DMS114 treated with DMSO at 0.1 percent for 48 hours (cell line): ENCODE measurements around the gene CERS1.
A peak's percentile ranks its signal among the peaks of the same experiment; 100 is the strongest.
"Not testable (repeated sequence)": the region's sequence is repeated elsewhere in the genome, so short reads cannot be mapped to it uniquely, and the experiment has no call there.

Source experiments
- DNase-seq: peaks from one replicate; lab custom pipeline; 2025; ENCODE audit not compliant: unreplicated experiment; lab: John Stamatoyannopoulos, UW

Gene CERS1

GRCh38 chr19:18919086-18919899 lies 23.3 kb upstream of the CERS1 start, which contains the start of the genes COPE and DDX49:
COPE (minus strand) TSS chr19:18919387; CDS start chr19:18919348, 39 bp downstream.
DDX49 (plus strand) TSS chr19:18919715; CDS start chr19:18919742, 27 bp downstream.
- DNase-seq: peak; percentile 100

- not testable (repeated sequence) for DNase-seq
These were observed 21.6 kb upstream of the CERS1 start for GRCh38 chr19:18917593-18917992.

GRCh38 chr19:18915639-18916038 lies 19.7 kb upstream of the CERS1 start:
- peak; percentile 35 for DNase-seq

- DNase-seq: no peak
These were observed 17.5 kb upstream of the CERS1 start for GRCh38 chr19:18913466-18913865.

- DNase-seq: no peak
These were observed 17.0 kb upstream of the CERS1 start for GRCh38 chr19:18912933-18913332.

- DNase-seq: no peak
These were observed 15.0 kb upstream of the CERS1 start for GRCh38 chr19:18910801-18911436.

GRCh38 chr19:18910010-18910409 lies 14.1 kb upstream of the CERS1 start:
- DNase-seq: no peak

- no peak for DNase-seq
These were observed 13.1 kb upstream of the CERS1 start for GRCh38 chr19:18908917-18909619.

- DNase-seq: no peak
These were observed 10.9 kb upstream of the CERS1 start for GRCh38 chr19:18906605-18907519.

- no peak for DNase-seq
These were observed 9.7 kb upstream of the CERS1 start for GRCh38 chr19:18905513-18906236.

- no peak for DNase-seq
These were observed 9.1 kb upstream of the CERS1 start for GRCh38 chr19:18905058-18905456.

- no peak for DNase-seq
These were observed 8.5 kb upstream of the CERS1 start for GRCh38 chr19:18904334-18905057.

GRCh38 chr19:18903156-18904037 lies 7.4 kb upstream of the CERS1 start:
- DNase-seq: no peak

GRCh38 chr19:18902519-18902918 lies 6.6 kb upstream of the CERS1 start:
- DNase-seq: not testable (repeated sequence)

- no peak for DNase-seq
These were observed 5.5 kb upstream of the CERS1 start for GRCh38 chr19:18901491-18901890.

GRCh38 chr19:18900700-18901481 lies 4.9 kb upstream of the CERS1 start:
- DNase-seq: no peak
